Endodermal cell (in vitro differentiated cells): Measurements from ENCODE around the gene SAV1. TPM values are rescaled to one million over a fixed set of nuclear protein-coding genes. Genes with fewer than 3 reads are reported as not detected.

ENCODE experiments used
- DNase-seq: peaks from one replicate; pipeline ENCODE4 v3.0.0-alpha.2; 2017
- H3K27ac ChIP-seq: 2 replicates; pipeline ENCODE4 v1.5.1; 2013; ENCODE audit warnings: mild to moderate bottlenecking, low read depth, low read length, moderate library complexity
- H3K27me3 ChIP-seq: 2 replicates; pipeline ENCODE4 v1.6.1; 2013; ENCODE audit warnings: mild to moderate bottlenecking, low read length, moderate library complexity; ENCODE audit not compliant: insufficient read depth, control insufficient read depth, poor library complexity, severe bottlenecking
- H3K36me3 ChIP-seq: 2 replicates; pipeline ENCODE4 v1.7.0; 2013; ENCODE audit warnings: mild to moderate bottlenecking, low read length, moderate library complexity; ENCODE audit not compliant: control insufficient read depth, insufficient read depth
- H3K4me1 ChIP-seq: one replicate; pipeline ENCODE4 v1.7.0; 2013; ENCODE audit warnings: low read length; ENCODE audit not compliant: control insufficient read depth, insufficient read depth
- H3K4me3 ChIP-seq: 2 replicates; pipeline ENCODE4 v1.5.1; 2013; ENCODE audit warnings: mild to moderate bottlenecking, low read length, moderate library complexity
- H3K9ac ChIP-seq: 2 replicates; pipeline ENCODE4 v1.6.1; 2013; ENCODE audit warnings: mild to moderate bottlenecking, low read length, moderate library complexity; ENCODE audit not compliant: poor library complexity, severe bottlenecking; ENCODE audit errors: extremely low read depth
- H3K9me3 ChIP-seq: 2 replicates; pipeline ENCODE4 v1.6.1; 2013; ENCODE audit warnings: mild to moderate bottlenecking, low read length, moderate library complexity; ENCODE audit not compliant: control insufficient read depth
- H3K27ac Mint-ChIP-seq: 2 replicates; pipeline ENCODE4 v1.8.0; 2020; ENCODE audit warnings: mixed read lengths
- H3K27me3 Mint-ChIP-seq: 2 replicates; pipeline ENCODE4 v1.8.0; 2021; ENCODE audit warnings: mild to moderate bottlenecking, mixed read lengths; ENCODE audit not compliant: insufficient read depth
- H3K36me3 Mint-ChIP-seq: 2 replicates; pipeline ENCODE4 v1.8.0; 2020; ENCODE audit warnings: low read depth, mixed read lengths
- H3K4me1 Mint-ChIP-seq: 2 replicates; pipeline ENCODE4 v1.8.0; 2020; ENCODE audit warnings: mixed read lengths
- H3K4me3 Mint-ChIP-seq: 2 replicates; pipeline ENCODE4 v1.8.0; 2020; ENCODE audit warnings: mild to moderate bottlenecking, moderate library complexity, mixed read lengths
- H3K9me3 Mint-ChIP-seq: 2 replicates; pipeline ENCODE4 v1.8.0; 2020; ENCODE audit warnings: mild to moderate bottlenecking, mixed read lengths
- CTCF ChIP-seq: fragments of 200-600 bp; sonication (generic); conservative IDR thresholded peaks from 2 replicates; pipeline ENCODE4 v1.5.0; 2021; ENCODE audit warnings: antibody characterized with exemption, mild to moderate bottlenecking
- WGBS, 2 experiments: methylation state at CpG; one replicate each; pipeline versions ENCODE4 v1.1.5 to v1.1.7; 2013; ENCODE audit warnings: missing lambda C conversion rate in 2 of 2, mixed read lengths in 1 of 2; ENCODE audit not compliant: insufficient coverage in 1 of 2, insufficient read length in 1 of 2; 5-methylcytosine and 5-hydroxymethylcytosine counted together
- total RNA-seq, 2 donors: library from RNA; stranded (reverse); fragmentation: NEBNext Ultra II Directional in 1 of 2; extraction: Animal tissue kit (Norgen Biotek cat#: 25700) in 1 of 2; gene quantifications; 2 replicates in 1 of 2; 3 replicates in 1 of 2; pipeline ENCODE4 v1.2.1, GENCODE V29; 2021

The SAV1 gene
- total RNA-seq, 2 donors from 2014 or later: 42.1 to 44.0 TPM

- Mint-ChIP-seq H3K36me3 (no peaks in the 10 kb centered on the region), H3K4me3 (no peak overlapping the region), H3K4me1 (peaks cover 6% of the 10 kb centered on the region), H3K27ac (no peak overlapping the region), H3K9me3 (no peaks in the 10 kb centered on the region), H3K27me3 (no peaks in the 10 kb centered on the region)
- TF ChIP-seq CTCF: no peak
- no peak overlapping the region for H3K4me3 ChIP-seq
- H3K4me1 ChIP-seq: no peaks in the 10 kb centered on the region
- no peaks in the 10 kb centered on the region for H3K9me3 ChIP-seq
- no peaks in the 10 kb centered on the region for H3K27me3 ChIP-seq
- 90% methylated on average over 1 of the region's 2 CpGs; no CpG with 5 or more reads in 1 of the 2 experiments for WGBS, 2 experiments
- no peak overlapping the region for H3K9ac ChIP-seq
- H3K27ac ChIP-seq: no peak overlapping the region
- no peak for DNase-seq
- no peaks in the 10 kb centered on the region for H3K36me3 ChIP-seq
These were observed 77.6 kb downstream of the SAV1 start for GRCh38 chr14:50590464-50590863.

Other genes with a start within 250 kb of the SAV1 start
- 10 to 100 TPM; 45.0 to 60.3 TPM for gene MAP4K5, start 135.7 kb downstream of the SAV1 start, total RNA-seq
- 1 to 10 TPM in 1 of 2 donors, under 1 TPM in 1; 0.88 to 1.7 TPM for gene ATL1, start 108.2 kb downstream of the SAV1 start, total RNA-seq
- gene NIN, start 162.9 kb upstream of the SAV1 start, total RNA-seq: 1 to 10 TPM; 3.3 to 4.1 TPM
- gene ABHD12B, start 203.7 kb upstream of the SAV1 start, total RNA-seq: 10 to 100 TPM in 1 of 2 donors, under 1 TPM in 1; 0.80 to 55.0 TPM